ENCODE results near the gene C1orf56. TPM values are rescaled to one million over a fixed set of nuclear protein-coding genes. Genes with fewer than 3 reads are reported as not detected.

The C1orf56 gene
- total and polyA plus RNA-seq, 10 donors: 1.4 to 5.5 (median 2.8) TPM

- Histone ChIP-seq H3K27ac (peak overlapping the region; percentile 94 to 99 (median 96)), H3K36me3 (peaks cover 4 to 36% (median 25%) of the 10 kb centered on the region in 6 donors), H3K4me1 (peaks cover 26 to 64% (median 54%) of the 10 kb centered on the region in 6 donors), H3K9me3 (no peaks in the 10 kb centered on the region), H3K27me3 (replicated peaks in 1 of 7) (no peaks in the 10 kb centered on the region), H3K4me3 (peak overlapping the region; percentile 70 to 93 (median 86))
- WGBS, 5 donors: 0 to 2% (median 0%) methylated on average over 10 of the region's 10 CpGs
- DNase-seq: peak; percentile 81
- intact Hi-C loops (cut with DNase I; ENCODE audit: low total_unique reads): no loop called here
- no peak for TF ChIP-seq POLR2A (IDR thresholded peaks at IDR 0.05)
- TF ChIP-seq POLR2AphosphoS5 (IDR thresholded peaks at IDR 0.05): no peak
- no peak for TF ChIP-seq CTCF (IDR thresholded peaks at IDR 0.05 in 8 of 11, conservative IDR thresholded peaks at IDR 0.05 in 3 of 11)
Measured at GRCh38 chr1:151058692-151059091, 11.1 kb downstream of the C1orf56 start.

GRCh38 chr1:151059109-151060006 is 11.8 kb downstream of the C1orf56 start, which contains the start of gene CDC42SE1:
Gene CDC42SE1, minus strand, starts transcription at chr1:151059622. Its CDS starts 3,892 bp downstream, at chr1:151055730.
- Histone ChIP-seq H3K27ac (peak within 1 kb of the TSS; percentile 94 to 99 (median 96)), H3K9me3 (no peaks in the 10 kb centered on the region), H3K27me3 (replicated peaks in 1 of 7) (no peaks in the 10 kb centered on the region), H3K4me1 (peaks cover 26 to 58% (median 52%) of the 10 kb centered on the region in 6 donors), H3K4me3 (peak within 1 kb of the TSS; percentile 70 to 93 (median 86)), H3K36me3 (peaks cover 1 to 30% (median 18%) of the 10 kb centered on the region in 6 donors)
- DNase-seq: peak; percentile 98
- WGBS, 5 donors: 0 to 1% (median 0%) methylated on average over 38 to 58 of the region's 58 CpGs
- TF ChIP-seq POLR2A (IDR thresholded peaks at IDR 0.05) (peak; percentile 40 to 81 (median 75)), CTCF (IDR thresholded peaks at IDR 0.05 in 8 of 11, conservative IDR thresholded peaks at IDR 0.05 in 3 of 11) (peak; percentile 83 to 98 (median 95)), POLR2AphosphoS5 (IDR thresholded peaks at IDR 0.05) (peak; percentile 98 to 99 (median 98))
- intact Hi-C loops (cut with DNase I; ENCODE audit: low total_unique reads): no loop called here

- Histone ChIP-seq H3K27me3 (replicated peaks in 1 of 7) (no peaks in the 10 kb centered on the region), H3K4me3 (peak within 1 kb of the TSS; percentile 70 to 93 (median 86)), H3K36me3 (peaks cover 0 to 22% (median 10%) of the 10 kb centered on the region in 6 donors), H3K27ac (peak within 1 kb of the TSS; percentile 94 to 99 (median 96)), H3K9me3 (no peaks in the 10 kb centered on the region), H3K4me1 (peaks cover 22 to 50% (median 46%) of the 10 kb centered on the region in 6 donors)
- WGBS, 5 donors: 2 to 5% (median 4%) methylated on average over 15 of the region's 15 CpGs
- TF ChIP-seq POLR2AphosphoS5 (IDR thresholded peaks at IDR 0.05) (peak in 1 of 3 donors; percentile 14), POLR2A (IDR thresholded peaks at IDR 0.05) (no peak), CTCF (IDR thresholded peaks at IDR 0.05 in 8 of 11, conservative IDR thresholded peaks at IDR 0.05 in 3 of 11) (no peak)
- peak; percentile 77 for DNase-seq
- intact Hi-C loops (cut with DNase I; ENCODE audit: low total_unique reads): no loop called here
Measured at GRCh38 chr1:151060007-151060656, 12.6 kb downstream of the C1orf56 start, which contains the start of gene MLLT11. Gene MLLT11, plus strand, starts transcription at chr1:151060397. Its CDS starts 6,828 bp downstream, at chr1:151067225.

Measured in spleen (tissue), 11 donors.